Middle frontal gyrus (tissue), 1 donor: ENCODE measurements around the gene ETV2.
"Not testable (repeated sequence)": the region's sequence is repeated elsewhere in the genome, so short reads cannot be mapped to it uniquely, and the experiment has no call there.

Source experiments
- DNase-seq: peaks from one replicate; pipeline ENCODE4 v3.0.0-alpha.2; 2015; ENCODE audit warnings: low spot score; ENCODE audit errors: extremely low spot score

The ETV2 gene

GRCh38 chr19:35623327-35624010 lies 18.1 kb upstream of the ETV2 start:
- peak; percentile 30 for DNase-seq

GRCh38 chr19:35628264-35628564 lies 13.3 kb upstream of the ETV2 start:
- no peak for DNase-seq

- DNase-seq = peak; percentile 96
Measured at GRCh38 chr19:35628565-35629331, 12.8 kb upstream of the ETV2 start, which contains the start of gene RBM42. Gene RBM42, plus strand, starts transcription at chr19:35629036. Its CDS starts 118 bp downstream, at chr19:35629154.

GRCh38 chr19:35629332-35629633 lies 12.3 kb upstream of the ETV2 start:
- DNase-seq = no peak

- DNase-seq = no peak
Measured at GRCh38 chr19:35633727-35634440, 7.7 kb upstream of the ETV2 start.

GRCh38 chr19:35636651-35637050 lies 4.9 kb upstream of the ETV2 start:
- DNase-seq = no peak

- no peak for DNase-seq
Measured at GRCh38 chr19:35637165-35637564, 4.4 kb upstream of the ETV2 start.

- no peak for DNase-seq
Measured at GRCh38 chr19:35639321-35639639, 2.3 kb upstream of the ETV2 start.

GRCh38 chr19:35639863-35640262 lies 1.7 kb upstream of the ETV2 start:
- DNase-seq = no peak

GRCh38 chr19:35642312-35642711 lies 767 bp downstream of the ETV2 start:
- no peak for DNase-seq

GRCh38 chr19:35642798-35643254 lies 1.3 kb downstream of the ETV2 start:
- no peak for DNase-seq

GRCh38 chr19:35643255-35644205 lies 2.0 kb downstream of the ETV2 start:
- DNase-seq = no peak

GRCh38 chr19:35644206-35644986 lies 2.9 kb downstream of the ETV2 start:
- DNase-seq = peak; percentile 25

- no peak for DNase-seq
Measured at GRCh38 chr19:35644987-35645679, 3.6 kb downstream of the ETV2 start.

- DNase-seq = no peak
Measured at GRCh38 chr19:35645680-35646511, 4.4 kb downstream of the ETV2 start.

- DNase-seq = peak; percentile 94
Measured at GRCh38 chr19:35648017-35648961, 6.7 kb downstream of the ETV2 start, which contains the start of gene COX6B1. Gene COX6B1, plus strand, starts transcription at chr19:35648323. Its CDS starts 2,921 bp downstream, at chr19:35651244.

- DNase-seq = no peak
Measured at GRCh38 chr19:35650581-35650980, 9.0 kb downstream of the ETV2 start.

- not testable (repeated sequence) for DNase-seq
Measured at GRCh38 chr19:35654828-35655227, 13.3 kb downstream of the ETV2 start.
